Body of pancreas (tissue), 4 donors: ENCODE results near the gene ATP6V1F. TPM values are rescaled to one million over a fixed set of nuclear protein-coding genes. Genes with fewer than 3 reads are reported as not detected.

ENCODE experiments used
- ATAC-seq: fragments of 150-250 bp; one replicate; pipeline ENCODE4 v1.9.1; 2016
- DNase-seq, 4 donors: peaks; one replicate each; pipeline ENCODE4 v3.0.0-alpha.2; 2019
- H3K27ac ChIP-seq, 4 donors: fragments of 200-600 bp; sonication (generic); 1 replicate in 3 of 4; 2 replicates in 1 of 4; pipeline versions ENCODE4 v1.5.1 to v1.6.1; 2016 to 2019; ENCODE audit warnings: mild to moderate bottlenecking in 1 of 4, mixed read lengths in 1 of 4, moderate library complexity in 1 of 4
- H3K27me3 ChIP-seq, 2 donors: fragments of 200-600 bp; sonication (generic); one replicate each; pipeline ENCODE4 v1.6.0; 2016; ENCODE audit warnings: mild to moderate bottlenecking in 1 of 2
- H3K36me3 ChIP-seq, 2 donors: fragments of 200-600 bp; sonication (generic); replicated peaks in 1 of 2; 2 replicates each; pipeline ENCODE4 v1.5.1; 2016; ENCODE audit warnings: low read depth in 2 of 2; ENCODE audit not compliant: insufficient read depth in 1 of 2
- H3K4me1 ChIP-seq: fragments of 200-600 bp; sonication (generic); one replicate; pipeline ENCODE4 v1.6.0; 2016
- H3K4me3 ChIP-seq, 2 donors: fragments of 200-600 bp; sonication (generic); 1 replicate in 1 of 2; 2 replicates in 1 of 2; pipeline ENCODE4 v1.5.1; 2016 to 2019
- H3K9me3 ChIP-seq, 3 donors: fragments of 200-600 bp; sonication (generic); 1 replicate in 2 of 3; 2 replicates in 1 of 3; pipeline ENCODE4 v1.5.1; 2016
- CTCF ChIP-seq, 7 experiments: fragments of 450-650 bp in 4 of 7; fragments of 200-600 bp in 3 of 7; sonication (generic) in 3 of 7; IDR thresholded peaks; one replicate each; pipeline ENCODE4 v1.5.1; 2016 to 2019; ENCODE audit warnings: antibody characterized with exemption in 7 of 7
- POLR2A ChIP-seq, 3 donors: fragments of 450-650 bp; IDR thresholded peaks; one replicate each; pipeline ENCODE4 v1.6.1; 2016; ENCODE audit warnings: antibody characterized with exemption in 3 of 3, mild to moderate bottlenecking in 2 of 3
- WGBS, 2 donors: methylation state at CpG; one replicate each; pipeline ENCODE4 v1.1.5; 2017; 5-methylcytosine and 5-hydroxymethylcytosine counted together
- intact Hi-C: fragments of 100-400 bp; cut with DNase I; formaldehyde crosslinking; loops from one replicate; pipeline ENCODE4 v1.15.1; 2023
- total RNA-seq, 2 donors: library from RNA; depleted of rRNA; stranded (reverse); fragments of >200 nt; gene quantifications; one replicate each; pipeline ENCODE4 v1.1.0, GENCODE V29; 2016

Gene ATP6V1F
- total RNA-seq, 2 donors from 2014 or later, result 36.3 to 45.8 TPM

- Histone ChIP-seq H3K36me3 (no peaks in the 10 kb centered on the region), H3K9me3 (no peaks in the 10 kb centered on the region), H3K4me1 (peaks cover 16% of the 10 kb centered on the region), H3K4me3 (no peak overlapping the region), H3K27ac (no peak overlapping the region), H3K27me3 (peaks cover 0 to 11% of the 10 kb centered on the region in 2 donors)
- TF ChIP-seq POLR2A (IDR thresholded peaks at IDR 0.05) (no peak), CTCF (IDR thresholded peaks at IDR 0.05) (no peak)
- DNase-seq, result no peak
- 76 to 84% methylated on average over 9 of the region's 10 CpGs for WGBS, 2 donors
- ATAC-seq, result no peak
- intact Hi-C loops, result no loop called here
Observed at GRCh38 chr7:128827971-128828711, 34.5 kb upstream of the ATP6V1F start.

- intact Hi-C loops, result no loop called here
- Histone ChIP-seq H3K36me3 (no peaks in the 10 kb centered on the region), H3K9me3 (no peaks in the 10 kb centered on the region), H3K27me3 (peaks cover 0 to 11% of the 10 kb centered on the region in 2 donors), H3K4me1 (peaks cover 16% of the 10 kb centered on the region), H3K4me3 (no peak overlapping the region), H3K27ac (no peak overlapping the region)
- no peak for TF ChIP-seq CTCF (IDR thresholded peaks at IDR 0.05)
- TF ChIP-seq POLR2A (IDR thresholded peaks at IDR 0.05), result no peak
- ATAC-seq (no peak), DNase-seq (peak in 3 of 4 donors; percentile 19 to 51 (median 51))
- WGBS, 2 donors, result 27 to 33% methylated on average over 9 to 11 of the region's 13 CpGs
Observed at GRCh38 chr7:128829391-128830166, 33.1 kb upstream of the ATP6V1F start.

GRCh38 chr7:128830231-128831177, 32.2 kb upstream of the ATP6V1F start, which contains the start of gene FLNC:
Gene FLNC, plus strand, starts transcription at chr7:128830406. Its CDS starts 232 bp downstream, at chr7:128830638.
- no peak for TF ChIP-seq CTCF (IDR thresholded peaks at IDR 0.05)
- TF ChIP-seq POLR2A (IDR thresholded peaks at IDR 0.05), result no peak
- Histone ChIP-seq H3K36me3 (no peaks in the 10 kb centered on the region), H3K4me1 (peaks cover 16% of the 10 kb centered on the region), H3K4me3 (peak within 1 kb of the TSS in 1 of 2 donors; percentile 30), H3K9me3 (no peaks in the 10 kb centered on the region), H3K27me3 (peaks cover 0 to 11% of the 10 kb centered on the region in 2 donors), H3K27ac (no peak within 1 kb of the TSS)
- ATAC-seq (peak; percentile 65), DNase-seq (peak; percentile 30 to 61 (median 44))
- WGBS, 2 donors, result 3 to 12% methylated on average over 17 to 96 of the region's 109 CpGs
- intact Hi-C loops, result no loop called here

- no peaks in the 10 kb centered on the region for H3K36me3 ChIP-seq
- no peak overlapping the region for H3K27ac ChIP-seq
- no peak for TF ChIP-seq CTCF (IDR thresholded peaks at IDR 0.05)
- TF ChIP-seq POLR2A (IDR thresholded peaks at IDR 0.05), result no peak
- ATAC-seq, result no peak
- 16 to 41% methylated on average over 18 to 32 of the region's 33 CpGs for WGBS, 2 donors
- H3K9me3 ChIP-seq, result no peaks in the 10 kb centered on the region
- intact Hi-C loops, result no loop called here
- peaks cover 16% of the 10 kb centered on the region for H3K4me1 ChIP-seq
- peaks cover 0 to 11% of the 10 kb centered on the region in 2 donors for H3K27me3 ChIP-seq
- no peak overlapping the region for H3K4me3 ChIP-seq
- DNase-seq, result no peak
Observed at GRCh38 chr7:128831178-128831993, 31.3 kb upstream of the ATP6V1F start.
